ENCODE measurements around the gene SCIMP.
A peak's percentile ranks its signal among the peaks of the same experiment; 100 is the strongest.
"Not testable (repeated sequence)": the region's sequence is repeated elsewhere in the genome, so short reads cannot be mapped to it uniquely, and the experiment has no call there.

SCIMP gene

GRCh38 chr17:5191541-5192417, 42.9 kb downstream of the SCIMP start, which contains the start of gene ZNF594:
TSS of gene ZNF594 (minus strand) at chr17:5191868. CDS start at chr17:5184256, 7,612 bp downstream.
- TF ChIP-seq CTCF (IDR thresholded peaks at IDR 0.05; ENCODE audit: control insufficient read depth, insufficient read depth, low read depth, low read length, missing control alignments) = peak; percentile 68
- peak; percentile 78 for DNase-seq (ENCODE audit: low read depth)
- H3K4me3 ChIP-seq (ENCODE audit: control insufficient read depth, low read depth, low read length) = peak within 1 kb of the TSS; percentile 90

GRCh38 chr17:5184288-5184687, 50.4 kb downstream of the SCIMP start:
- no peak for TF ChIP-seq CTCF (IDR thresholded peaks at IDR 0.05; ENCODE audit: control insufficient read depth, insufficient read depth, low read depth, low read length, missing control alignments)
- no peak overlapping the region for H3K4me3 ChIP-seq (ENCODE audit: control insufficient read depth, low read depth, low read length)
- no peak for DNase-seq (ENCODE audit: low read depth)

- no peak for TF ChIP-seq CTCF (IDR thresholded peaks at IDR 0.05; ENCODE audit: control insufficient read depth, insufficient read depth, low read depth, low read length, missing control alignments)
- DNase-seq (ENCODE audit: low read depth) = no peak
- H3K4me3 ChIP-seq (ENCODE audit: control insufficient read depth, low read depth, low read length) = no peak overlapping the region
Measured at GRCh38 chr17:5183410-5183793, 51.3 kb downstream of the SCIMP start.

DNA sequence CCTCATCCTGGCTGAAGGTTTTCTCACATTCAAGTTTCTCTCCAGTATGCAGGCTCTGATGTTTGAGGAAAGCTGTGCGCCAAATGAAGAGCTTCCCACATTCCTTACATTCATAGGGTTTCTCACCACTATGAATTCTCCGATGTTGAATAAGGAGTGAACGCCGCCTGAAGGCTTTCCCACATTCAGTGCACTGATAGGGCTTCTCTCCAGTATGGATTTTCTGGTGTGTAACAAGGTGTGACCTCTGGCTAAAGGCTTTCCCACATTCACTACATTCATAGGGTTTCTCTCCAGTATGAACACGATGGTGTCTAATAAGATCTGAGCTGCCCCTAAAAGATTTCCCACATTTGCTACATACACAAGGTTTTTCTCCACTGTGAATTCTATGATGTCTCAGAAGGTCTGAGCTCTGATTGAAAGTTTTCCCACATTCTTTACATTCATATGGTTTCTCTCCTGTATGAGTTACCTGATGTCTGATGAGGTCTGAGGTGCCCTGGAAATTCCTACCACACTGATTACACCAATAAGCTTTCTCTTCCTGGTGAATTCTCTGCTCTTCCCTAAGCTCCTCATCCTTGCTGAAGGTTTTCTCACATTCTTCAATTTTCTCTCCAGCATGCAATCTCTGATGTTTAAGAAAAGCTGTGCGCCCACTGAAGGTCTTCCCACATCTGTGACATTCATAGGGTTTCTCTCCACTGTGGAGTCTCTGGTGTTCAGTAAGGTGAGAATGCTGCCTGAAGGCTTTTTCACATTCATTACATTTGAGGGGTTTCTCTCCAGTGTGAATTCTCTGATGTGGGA, 51.9 kb downstream of the SCIMP start:
- no peak for TF ChIP-seq CTCF (IDR thresholded peaks at IDR 0.05; ENCODE audit: control insufficient read depth, insufficient read depth, low read depth, low read length, missing control alignments)
- DNase-seq (ENCODE audit: low read depth) = no peak
- no peak overlapping the region for H3K4me3 ChIP-seq (ENCODE audit: control insufficient read depth, low read depth, low read length)

GRCh38 chr17:5181509-5182305, 53.0 kb downstream of the SCIMP start:
- no peak overlapping the region for H3K4me3 ChIP-seq (ENCODE audit: control insufficient read depth, low read depth, low read length)
- DNase-seq (ENCODE audit: low read depth) = no peak
- no peak for TF ChIP-seq CTCF (IDR thresholded peaks at IDR 0.05; ENCODE audit: control insufficient read depth, insufficient read depth, low read depth, low read length, missing control alignments)

GRCh38 chr17:5179003-5179402, 55.7 kb downstream of the SCIMP start:
- TF ChIP-seq CTCF (IDR thresholded peaks at IDR 0.05; ENCODE audit: control insufficient read depth, insufficient read depth, low read depth, low read length, missing control alignments) = no peak
- no peak for DNase-seq (ENCODE audit: low read depth)
- H3K4me3 ChIP-seq (ENCODE audit: control insufficient read depth, low read depth, low read length) = no peak overlapping the region

DNA sequence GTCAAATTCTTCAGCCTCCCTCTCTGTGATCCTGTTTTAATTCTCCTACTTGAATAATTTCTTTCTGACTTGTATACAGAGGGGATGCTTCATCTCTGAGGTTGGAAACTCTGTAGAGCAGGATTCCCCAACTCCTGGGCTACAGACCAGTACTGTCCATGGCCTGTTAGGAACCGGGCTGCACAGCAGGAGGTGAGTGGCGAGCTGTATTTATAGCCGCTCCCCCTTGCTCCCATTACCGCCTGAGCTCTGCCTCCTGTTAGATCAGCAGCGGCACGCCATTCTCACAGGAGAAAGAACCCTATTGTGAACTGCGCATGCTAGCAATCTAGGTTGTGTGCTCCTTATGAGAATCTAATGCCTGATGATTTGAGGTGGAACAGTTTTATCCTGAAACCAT, 59.6 kb downstream of the SCIMP start:
- DNase-seq (ENCODE audit: low read depth); H3K4me3 ChIP-seq (ENCODE audit: control insufficient read depth, low read depth, low read length): not testable (repeated sequence)

GRCh38 chr17:5165791-5166564, 68.7 kb downstream of the SCIMP start:
- DNase-seq (ENCODE audit: low read depth) = peak; percentile 57
- H3K4me3 ChIP-seq (ENCODE audit: control insufficient read depth, low read depth, low read length) = not testable (repeated sequence)

All from AG09309 (cell line).